Muscle of leg (tissue), 11 donors: ENCODE data around the gene LEF1. TPM values are rescaled to one million over a fixed set of nuclear protein-coding genes. Genes with fewer than 3 reads are reported as not detected.

Experiments used
- DNase-seq: peaks from one replicate; pipeline ENCODE4 v3.0.0; 2013
- H3K27ac ChIP-seq: one replicate; pipeline ENCODE4 v1.5.1; 2013; ENCODE audit warnings: mild to moderate bottlenecking, low read length, control low read depth
- H3K27me3 ChIP-seq: one replicate; pipeline ENCODE4 v1.6.1; 2013; ENCODE audit warnings: low read length; ENCODE audit not compliant: control insufficient read depth, insufficient read depth
- H3K36me3 ChIP-seq: one replicate; pipeline ENCODE4 v1.6.1; 2013; ENCODE audit warnings: low read length; ENCODE audit not compliant: control insufficient read depth, insufficient read depth
- H3K4me1 ChIP-seq: one replicate; pipeline ENCODE4 v1.6.1; 2013; ENCODE audit warnings: low read length; ENCODE audit not compliant: control insufficient read depth, insufficient read depth
- H3K4me3 ChIP-seq: one replicate; pipeline ENCODE4 v1.5.1; 2013; ENCODE audit warnings: low read length, control low read depth
- H3K9me3 ChIP-seq: replicated peaks from 2 replicates; pipeline ENCODE4 v1.6.1; 2013; ENCODE audit warnings: low read depth, low read length; ENCODE audit not compliant: control insufficient read depth
- WGBS: methylation state at CpG from one replicate; pipeline ENCODE4 v1.1.5; 2013; ENCODE audit warnings: missing lambda C conversion rate; ENCODE audit not compliant: insufficient coverage; 5-methylcytosine and 5-hydroxymethylcytosine counted together
- polyA plus RNA-seq, 8 donors: library from polyadenylated mRNA; unstranded; fragments of 120-200 nt; gene quantifications; one replicate each; pipeline versions ENCODE4 v1.2.1 to v1.2.3, GENCODE V29; 2013; ENCODE audit warnings: inconsistent platforms in 1 of 8, low replicate concordance in 1 of 8; ENCODE audit not compliant: insufficient read length in 8 of 8, insufficient read depth in 1 of 8
- total RNA-seq: library from RNA; stranded (reverse); fragments of 120-200 nt; gene quantifications from one replicate; pipeline ENCODE4 v1.2.4, GENCODE V29; 2013

The LEF1 gene
- total and polyA plus RNA-seq, 9 donors: 3.4 to 35.5 (median 4.3) TPM

DNA sequence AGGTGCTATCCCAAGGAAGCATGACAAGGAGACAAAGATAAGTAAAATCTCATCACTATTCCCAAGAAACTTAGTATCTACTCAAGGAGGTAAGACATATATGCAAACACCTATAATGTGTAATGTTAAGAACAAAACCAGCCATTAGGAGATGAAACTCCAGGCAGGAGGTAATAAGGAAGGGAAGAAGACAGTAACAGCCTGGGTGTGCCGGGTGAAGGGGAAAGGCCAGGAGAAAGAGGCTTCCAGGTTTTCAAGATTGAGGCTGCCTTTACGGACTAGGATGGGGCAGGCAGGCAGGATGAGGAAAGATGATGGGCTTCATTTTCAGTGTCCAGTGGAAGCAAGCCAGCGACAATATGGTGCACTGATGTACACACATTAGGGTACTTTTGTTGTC is 62.5 kb downstream of the LEF1 start:
- Histone ChIP-seq H3K27ac (no peak overlapping the region), H3K4me1 (no peaks in the 10 kb centered on the region), H3K9me3 (no peaks in the 10 kb centered on the region), H3K27me3 (no peaks in the 10 kb centered on the region), H3K36me3 (no peaks in the 10 kb centered on the region), H3K4me3 (no peak overlapping the region)
- DNase-seq: no peak
- 86% methylated on average over 3 of the region's 3 CpGs for WGBS

DNA sequence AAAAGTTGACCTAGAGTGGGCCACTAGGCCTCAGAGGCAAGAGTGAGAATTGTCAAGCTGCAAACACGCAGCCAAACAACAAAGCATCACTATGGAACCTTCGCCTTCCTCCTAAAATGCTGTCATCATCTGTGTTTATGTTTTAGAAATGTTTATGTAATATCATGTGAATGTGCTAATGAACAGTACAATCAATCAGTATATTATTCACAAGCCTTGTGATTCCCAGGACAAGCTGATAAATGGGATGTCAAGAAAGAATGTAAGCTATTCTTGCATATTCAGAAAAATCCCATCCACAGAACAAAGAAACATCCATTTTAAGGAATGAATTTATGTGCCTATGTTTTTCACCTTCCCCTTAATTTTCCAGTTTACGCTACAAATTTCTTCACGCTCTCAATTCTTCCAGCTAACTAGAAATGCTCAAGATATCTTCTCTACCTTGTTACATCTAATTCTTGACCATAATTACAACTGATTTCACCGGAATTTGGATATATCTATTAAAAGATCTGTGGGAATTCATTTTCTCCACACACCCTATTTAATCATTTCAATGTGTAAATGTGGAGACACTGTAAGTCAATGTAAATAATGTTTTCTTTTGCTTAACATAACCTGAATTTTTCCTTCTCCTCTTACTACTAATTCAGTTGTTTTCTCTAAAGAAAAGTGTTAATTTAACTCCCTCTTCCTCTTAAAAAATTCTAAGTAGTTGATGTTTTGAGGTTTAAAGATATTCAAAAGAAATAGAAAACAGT is 65.5 kb downstream of the LEF1 start:
- no peak overlapping the region for H3K4me3 ChIP-seq
- H3K27me3 ChIP-seq: no peaks in the 10 kb centered on the region
- H3K36me3 ChIP-seq: no peaks in the 10 kb centered on the region
- H3K9me3 ChIP-seq: no peaks in the 10 kb centered on the region
- H3K4me1 ChIP-seq: no peaks in the 10 kb centered on the region
- 100% methylated on average over 1 of the region's 5 CpGs for WGBS
- no peak for DNase-seq
- H3K27ac ChIP-seq: no peak overlapping the region

GRCh38 chr4:108100827-108101226 is 67.9 kb downstream of the LEF1 start:
- no CpG with 5 or more reads among the region's 1 CpG for WGBS
- no peaks in the 10 kb centered on the region for H3K27me3 ChIP-seq
- H3K4me3 ChIP-seq: no peak overlapping the region
- no peaks in the 10 kb centered on the region for H3K9me3 ChIP-seq
- no peak overlapping the region for H3K27ac ChIP-seq
- no peaks in the 10 kb centered on the region for H3K36me3 ChIP-seq
- H3K4me1 ChIP-seq: no peaks in the 10 kb centered on the region
- no peak for DNase-seq

DNA sequence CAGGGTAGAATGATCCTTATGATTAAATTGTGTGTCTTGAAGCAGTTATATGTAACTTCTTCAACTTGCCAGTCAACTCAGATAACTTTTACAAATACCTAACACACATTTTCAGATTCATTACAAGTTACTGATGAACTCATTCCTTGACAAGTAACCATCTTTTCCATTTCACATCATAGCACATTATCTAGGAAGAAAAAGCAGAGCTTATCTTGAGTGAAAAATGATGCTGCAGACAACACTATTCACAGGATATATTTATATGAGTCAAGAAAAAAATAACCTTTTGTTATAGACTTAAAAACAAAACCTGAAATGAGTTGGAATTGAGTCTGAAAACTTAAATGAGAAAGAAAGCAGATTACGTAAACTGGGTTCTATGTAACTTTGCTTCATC is 68.9 kb downstream of the LEF1 start:
- Histone ChIP-seq H3K4me1 (no peaks in the 10 kb centered on the region), H3K36me3 (no peaks in the 10 kb centered on the region), H3K9me3 (no peaks in the 10 kb centered on the region), H3K27ac (no peak overlapping the region), H3K27me3 (no peaks in the 10 kb centered on the region), H3K4me3 (no peak overlapping the region)
- no peak for DNase-seq
- no CpG with 5 or more reads among the region's 1 CpG for WGBS

DNA sequence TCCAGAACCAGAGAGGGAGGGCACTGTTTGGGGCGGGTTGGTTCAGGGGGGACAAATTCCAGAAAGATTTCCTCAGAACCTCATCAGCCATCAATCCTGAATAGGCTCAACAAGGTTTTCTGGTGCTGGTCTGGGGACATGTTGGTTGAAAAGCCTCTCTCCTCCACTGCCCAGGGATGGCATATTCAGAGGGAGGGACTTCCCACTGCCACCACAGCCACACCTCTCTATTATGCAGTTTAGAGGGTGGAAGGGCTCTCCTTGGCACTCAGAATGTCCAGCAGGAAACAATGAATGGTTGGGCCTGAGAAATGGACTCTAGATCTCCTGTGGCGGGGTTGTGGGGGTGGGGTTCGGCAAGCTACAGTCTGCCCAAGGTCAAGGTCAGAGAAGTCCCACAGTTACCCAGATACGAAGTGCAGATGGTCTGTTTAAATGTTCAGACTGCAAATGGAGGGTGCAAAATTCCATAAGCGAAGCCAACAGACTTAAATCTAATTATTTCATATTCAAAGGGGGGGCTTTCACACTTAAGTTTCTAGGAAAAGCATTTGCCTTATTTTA is 70.7 kb downstream of the LEF1 start:
- no peak overlapping the region for H3K27ac ChIP-seq
- no CpG with 5 or more reads among the region's 5 CpGs for WGBS
- no peaks in the 10 kb centered on the region for H3K9me3 ChIP-seq
- no peaks in the 10 kb centered on the region for H3K36me3 ChIP-seq
- H3K27me3 ChIP-seq: no peaks in the 10 kb centered on the region
- H3K4me3 ChIP-seq: no peak overlapping the region
- H3K4me1 ChIP-seq: no peaks in the 10 kb centered on the region
- DNase-seq: no peak

DNA sequence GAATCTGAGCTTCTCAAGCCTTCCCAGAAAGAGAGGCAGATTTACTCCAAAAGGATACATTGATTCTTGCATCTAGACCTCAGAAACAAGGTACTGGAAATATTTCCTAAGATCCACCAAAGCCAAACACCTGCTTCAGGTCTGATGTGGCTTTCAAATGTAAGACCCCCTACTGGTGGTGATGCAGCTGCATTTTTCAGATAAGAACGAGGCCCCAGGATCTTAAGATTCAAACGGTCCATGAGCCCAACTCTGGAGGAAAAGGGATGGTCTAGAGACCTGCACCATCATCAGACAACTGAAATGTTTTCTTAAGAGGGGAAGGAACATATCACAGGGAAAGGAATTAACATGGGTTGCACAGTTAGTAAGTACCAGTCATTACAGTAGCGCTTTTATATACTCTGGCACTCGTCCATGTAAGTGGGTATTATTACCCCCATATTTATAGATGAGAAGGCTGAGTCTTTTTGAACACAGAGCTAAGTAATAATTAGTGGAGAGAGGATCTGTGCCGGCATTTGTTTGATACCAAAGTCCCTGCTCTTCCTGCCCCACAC is 73.7 kb downstream of the LEF1 start:
- Histone ChIP-seq H3K4me3 (no peak overlapping the region), H3K4me1 (no peaks in the 10 kb centered on the region), H3K36me3 (no peaks in the 10 kb centered on the region), H3K27ac (no peak overlapping the region), H3K27me3 (no peaks in the 10 kb centered on the region), H3K9me3 (no peaks in the 10 kb centered on the region)
- DNase-seq: no peak
- no CpG with 5 or more reads among the region's 5 CpGs for WGBS

GRCh38 chr4:108094131-108094530 is 74.6 kb downstream of the LEF1 start:
- Histone ChIP-seq H3K4me3 (no peak overlapping the region), H3K9me3 (no peaks in the 10 kb centered on the region), H3K36me3 (no peaks in the 10 kb centered on the region), H3K27me3 (no peaks in the 10 kb centered on the region), H3K27ac (no peak overlapping the region), H3K4me1 (no peaks in the 10 kb centered on the region)
- no CpG with 5 or more reads among the region's 2 CpGs for WGBS
- no peak for DNase-seq

GRCh38 chr4:108092288-108092687 is 76.4 kb downstream of the LEF1 start:
- no peak overlapping the region for H3K4me3 ChIP-seq
- no peak overlapping the region for H3K27ac ChIP-seq
- WGBS: 78% methylated on average over 1 of the region's 2 CpGs
- no peaks in the 10 kb centered on the region for H3K27me3 ChIP-seq
- H3K4me1 ChIP-seq: no peaks in the 10 kb centered on the region
- peak; percentile 30 for DNase-seq
- no peaks in the 10 kb centered on the region for H3K9me3 ChIP-seq
- H3K36me3 ChIP-seq: no peaks in the 10 kb centered on the region

DNA sequence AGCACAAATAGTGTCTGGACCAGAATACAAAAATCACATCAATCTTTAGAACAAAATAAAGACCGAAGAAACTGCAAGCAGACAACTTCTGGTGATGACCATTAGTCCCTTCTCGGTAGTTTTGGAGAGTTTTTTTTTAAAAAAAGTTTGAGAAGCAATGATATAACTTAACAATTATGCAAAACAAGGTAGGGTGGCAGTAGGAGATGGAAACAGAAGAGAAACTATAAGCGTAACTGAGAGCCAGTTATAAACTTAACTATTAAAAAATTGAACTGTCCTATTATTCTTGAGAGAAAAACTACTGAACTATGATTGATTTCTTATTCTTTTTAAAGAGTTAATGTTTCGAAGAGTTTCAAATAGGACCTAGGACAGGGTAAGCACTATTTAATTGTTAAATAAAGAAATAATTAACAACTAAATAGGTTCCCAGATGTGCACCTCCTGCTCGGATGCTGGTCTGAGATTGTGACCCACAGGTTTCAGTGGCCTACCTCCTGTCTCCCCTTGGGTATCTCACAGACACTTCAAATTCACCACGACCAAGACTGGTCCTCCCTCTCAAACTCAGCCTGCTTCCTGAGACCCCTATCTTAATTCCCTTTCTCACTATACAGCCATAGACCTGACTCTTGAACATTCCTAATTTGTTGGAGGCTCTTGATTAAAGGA is 81.3 kb downstream of the LEF1 start:
- H3K4me3 ChIP-seq: no peak overlapping the region
- no peak for DNase-seq
- 100% methylated on average over 1 of the region's 6 CpGs for WGBS
- no peak overlapping the region for H3K27ac ChIP-seq
- H3K27me3 ChIP-seq: no peaks in the 10 kb centered on the region
- H3K36me3 ChIP-seq: no peaks in the 10 kb centered on the region
- H3K9me3 ChIP-seq: no peaks in the 10 kb centered on the region
- no peaks in the 10 kb centered on the region for H3K4me1 ChIP-seq

DNA sequence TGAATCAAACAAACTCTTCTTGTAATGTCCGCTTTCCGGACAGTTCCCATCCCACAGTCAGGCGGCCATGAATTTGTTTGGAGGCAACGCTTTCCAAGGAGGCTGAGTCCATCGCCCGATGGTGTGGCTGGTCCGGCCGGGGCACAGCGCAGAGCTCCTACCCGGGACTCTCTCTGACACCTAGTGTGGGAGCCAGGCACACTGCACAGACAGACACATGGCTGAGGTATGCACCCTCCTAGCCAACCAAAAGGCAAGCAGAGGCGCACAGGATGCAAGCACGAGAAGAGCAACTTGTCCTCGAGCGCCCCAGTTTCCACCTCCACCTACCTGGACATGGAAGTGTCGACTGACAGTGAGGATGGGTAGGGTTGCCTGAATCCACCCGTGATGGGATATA is 87.5 kb downstream of the LEF1 start:
- no peak overlapping the region for H3K27ac ChIP-seq
- 86% methylated on average over 10 of the region's 16 CpGs for WGBS

More for the DNA sequence above, 87.5 kb downstream of the LEF1 start:
- Histone ChIP-seq H3K27me3 (no peaks in the 10 kb centered on the region), H3K36me3 (no peaks in the 10 kb centered on the region), H3K9me3 (no peaks in the 10 kb centered on the region), H3K4me3 (no peak overlapping the region), H3K4me1 (no peaks in the 10 kb centered on the region)
- no peak for DNase-seq
